ENCODE data around the gene SLC39A2.
"Not testable (repeated sequence)": the region's sequence is repeated elsewhere in the genome, so short reads cannot be mapped to it uniquely, and the experiment has no call there.

The SLC39A2 gene

GRCh38 chr14:21026274-21026987 is 27.3 kb downstream of the SLC39A2 start:
- no peak for DNase-seq

GRCh38 chr14:21026988-21027315 is 27.9 kb downstream of the SLC39A2 start:
- no peak for DNase-seq

GRCh38 chr14:21029917-21030316 is 30.8 kb downstream of the SLC39A2 start, which contains the start of gene TPPP2:
Gene TPPP2 (plus strand): TSS chr14:21030217. CDS start chr14:21030582, 365 bp downstream.
- DNase-seq: no peak

- DNase-seq: no peak
These were observed 31.4 kb downstream of the SLC39A2 start for GRCh38 chr14:21030531-21030930.

- no peak for DNase-seq
These were observed 33.4 kb downstream of the SLC39A2 start for GRCh38 chr14:21032326-21033132.

- no peak for DNase-seq
These were observed 34.1 kb downstream of the SLC39A2 start for GRCh38 chr14:21033133-21033698.

GRCh38 chr14:21034707-21035106 is 35.6 kb downstream of the SLC39A2 start, which contains the start of gene RNASE13:
Gene RNASE13 (minus strand): TSS chr14:21034807. CDS start chr14:21034288, 519 bp downstream.
- no peak for DNase-seq

- no peak for DNase-seq
These were observed 37.7 kb downstream of the SLC39A2 start for GRCh38 chr14:21036751-21037150.

- no peak for DNase-seq
These were observed 38.1 kb downstream of the SLC39A2 start for GRCh38 chr14:21037156-21037555.

- no peak for DNase-seq
These were observed 39.6 kb downstream of the SLC39A2 start for GRCh38 chr14:21038441-21039422.

- peak; percentile 63 for DNase-seq
These were observed 40.7 kb downstream of the SLC39A2 start for GRCh38 chr14:21039585-21040369.

GRCh38 chr14:21040370-21040925 is 41.4 kb downstream of the SLC39A2 start:
- no peak for DNase-seq

GRCh38 chr14:21040941-21041340 is 41.8 kb downstream of the SLC39A2 start:
- DNase-seq: not testable (repeated sequence)

- no peak for DNase-seq
These were observed 42.8 kb downstream of the SLC39A2 start, which contains the start of gene RNASE7 for GRCh38 chr14:21041676-21042433. Gene RNASE7 (plus strand): TSS chr14:21042362. CDS start chr14:21042993, 631 bp downstream.

- DNase-seq: no peak
These were observed 43.8 kb downstream of the SLC39A2 start for GRCh38 chr14:21042918-21043317.

GRCh38 chr14:21043387-21043973 is 44.4 kb downstream of the SLC39A2 start:
- no peak for DNase-seq

- peak; percentile 81 for DNase-seq
These were observed 45.0 kb downstream of the SLC39A2 start for GRCh38 chr14:21043974-21044618.

- DNase-seq: no peak
These were observed 48.3 kb downstream of the SLC39A2 start for GRCh38 chr14:21047378-21047781.

GRCh38 chr14:21048638-21049037 is 49.5 kb downstream of the SLC39A2 start:
- no peak for DNase-seq
